ENCODE results near the gene FAM89B.

Gene FAM89B

GRCh38 chr11:65616575-65617001, 44.2 kb downstream of the FAM89B start:
- H3K4me1 ChIP-seq (ENCODE audit: control insufficient read depth, insufficient read depth, low read length), result no peaks in the 10 kb centered on the region
- no peaks in the 10 kb centered on the region for H3K9me3 ChIP-seq (ENCODE audit: control insufficient read depth, insufficient read depth, low read length)
- H3K9ac ChIP-seq (ENCODE audit: low read depth, low read length), result peak overlapping the region; percentile 54
- peaks cover 37% of the 10 kb centered on the region for H3K36me3 ChIP-seq (ENCODE audit: control insufficient read depth, insufficient read depth, low read length)
- no peaks in the 10 kb centered on the region for H3K27me3 ChIP-seq (ENCODE audit: control insufficient read depth, insufficient read depth, low read length)
- H3K4me3 ChIP-seq (ENCODE audit: low read depth, low read length), result peak overlapping the region; percentile 84

- no peaks in the 10 kb centered on the region for H3K9me3 ChIP-seq (ENCODE audit: control insufficient read depth, insufficient read depth, low read length)
- no peaks in the 10 kb centered on the region for H3K4me1 ChIP-seq (ENCODE audit: control insufficient read depth, insufficient read depth, low read length)
- H3K36me3 ChIP-seq (ENCODE audit: control insufficient read depth, insufficient read depth, low read length), result peaks cover 41% of the 10 kb centered on the region
- H3K27me3 ChIP-seq (ENCODE audit: control insufficient read depth, insufficient read depth, low read length), result no peaks in the 10 kb centered on the region
- H3K4me3 ChIP-seq (ENCODE audit: low read depth, low read length), result peak overlapping the region; percentile 84
- peak overlapping the region; percentile 54 for H3K9ac ChIP-seq (ENCODE audit: low read depth, low read length)
These were observed 45.0 kb downstream of the FAM89B start for GRCh38 chr11:65617136-65617850.

- Histone ChIP-seq H3K36me3 (ENCODE audit: control insufficient read depth, insufficient read depth, low read length) (peaks cover 40% of the 10 kb centered on the region), H3K9ac (ENCODE audit: low read depth, low read length) (no peak overlapping the region), H3K4me3 (ENCODE audit: low read depth, low read length) (no peak overlapping the region)
These were observed 45.8 kb downstream of the FAM89B start for GRCh38 chr11:65617990-65618751.

GRCh38 chr11:65618763-65619162, 46.4 kb downstream of the FAM89B start:
- no peak overlapping the region for H3K4me3 ChIP-seq (ENCODE audit: low read depth, low read length)
- no peak overlapping the region for H3K9ac ChIP-seq (ENCODE audit: low read depth, low read length)
- H3K4me1 ChIP-seq (ENCODE audit: control insufficient read depth, insufficient read depth, low read length), result no peaks in the 10 kb centered on the region
- no peaks in the 10 kb centered on the region for H3K9me3 ChIP-seq (ENCODE audit: control insufficient read depth, insufficient read depth, low read length)
- no peaks in the 10 kb centered on the region for H3K27me3 ChIP-seq (ENCODE audit: control insufficient read depth, insufficient read depth, low read length)
- peaks cover 46% of the 10 kb centered on the region for H3K36me3 ChIP-seq (ENCODE audit: control insufficient read depth, insufficient read depth, low read length)

More at GRCh38 chr11:65617990-65618751, 45.8 kb downstream of the FAM89B start:
- no peaks in the 10 kb centered on the region for H3K27me3 ChIP-seq (ENCODE audit: control insufficient read depth, insufficient read depth, low read length)
- H3K4me1 ChIP-seq (ENCODE audit: control insufficient read depth, insufficient read depth, low read length), result no peaks in the 10 kb centered on the region
- H3K9me3 ChIP-seq (ENCODE audit: control insufficient read depth, insufficient read depth, low read length), result no peaks in the 10 kb centered on the region

- no peaks in the 10 kb centered on the region for H3K9me3 ChIP-seq (ENCODE audit: control insufficient read depth, insufficient read depth, low read length)
- H3K4me3 ChIP-seq (ENCODE audit: low read depth, low read length), result no peak overlapping the region
- H3K36me3 ChIP-seq (ENCODE audit: control insufficient read depth, insufficient read depth, low read length), result peaks cover 52% of the 10 kb centered on the region
- no peaks in the 10 kb centered on the region for H3K4me1 ChIP-seq (ENCODE audit: control insufficient read depth, insufficient read depth, low read length)
- no peaks in the 10 kb centered on the region for H3K27me3 ChIP-seq (ENCODE audit: control insufficient read depth, insufficient read depth, low read length)
- no peak overlapping the region for H3K9ac ChIP-seq (ENCODE audit: low read depth, low read length)
These were observed 47.1 kb downstream of the FAM89B start for GRCh38 chr11:65619281-65619928.

GRCh38 chr11:65620666-65621065, 48.3 kb downstream of the FAM89B start:
- no peaks in the 10 kb centered on the region for H3K9me3 ChIP-seq (ENCODE audit: control insufficient read depth, insufficient read depth, low read length)
- H3K4me3 ChIP-seq (ENCODE audit: low read depth, low read length), result no peak overlapping the region
- H3K9ac ChIP-seq (ENCODE audit: low read depth, low read length), result no peak overlapping the region
- no peaks in the 10 kb centered on the region for H3K4me1 ChIP-seq (ENCODE audit: control insufficient read depth, insufficient read depth, low read length)
- peaks cover 58% of the 10 kb centered on the region for H3K36me3 ChIP-seq (ENCODE audit: control insufficient read depth, insufficient read depth, low read length)
- no peaks in the 10 kb centered on the region for H3K27me3 ChIP-seq (ENCODE audit: control insufficient read depth, insufficient read depth, low read length)

GRCh38 chr11:65621460-65621859, 49.1 kb downstream of the FAM89B start:
- H3K36me3 ChIP-seq (ENCODE audit: control insufficient read depth, insufficient read depth, low read length), result peaks cover 66% of the 10 kb centered on the region

GRCh38 chr11:65622011-65622410, 49.7 kb downstream of the FAM89B start:
- no peaks in the 10 kb centered on the region for H3K4me1 ChIP-seq (ENCODE audit: control insufficient read depth, insufficient read depth, low read length)
- no peak overlapping the region for H3K9ac ChIP-seq (ENCODE audit: low read depth, low read length)
- no peaks in the 10 kb centered on the region for H3K9me3 ChIP-seq (ENCODE audit: control insufficient read depth, insufficient read depth, low read length)
- peaks cover 72% of the 10 kb centered on the region for H3K36me3 ChIP-seq (ENCODE audit: control insufficient read depth, insufficient read depth, low read length)
- H3K4me3 ChIP-seq (ENCODE audit: low read depth, low read length), result no peak overlapping the region
- H3K27me3 ChIP-seq (ENCODE audit: control insufficient read depth, insufficient read depth, low read length), result no peaks in the 10 kb centered on the region

More at GRCh38 chr11:65621460-65621859, 49.1 kb downstream of the FAM89B start:
- Histone ChIP-seq H3K9me3 (ENCODE audit: control insufficient read depth, insufficient read depth, low read length) (no peaks in the 10 kb centered on the region), H3K4me3 (ENCODE audit: low read depth, low read length) (no peak overlapping the region), H3K27me3 (ENCODE audit: control insufficient read depth, insufficient read depth, low read length) (no peaks in the 10 kb centered on the region), H3K4me1 (ENCODE audit: control insufficient read depth, insufficient read depth, low read length) (no peaks in the 10 kb centered on the region), H3K9ac (ENCODE audit: low read depth, low read length) (no peak overlapping the region)

GRCh38 chr11:65623177-65623576, 50.8 kb downstream of the FAM89B start:
- H3K36me3 ChIP-seq (ENCODE audit: control insufficient read depth, insufficient read depth, low read length), result peaks cover 75% of the 10 kb centered on the region
- H3K4me3 ChIP-seq (ENCODE audit: low read depth, low read length), result no peak overlapping the region

More at GRCh38 chr11:65623177-65623576, 50.8 kb downstream of the FAM89B start:
- H3K9me3 ChIP-seq (ENCODE audit: control insufficient read depth, insufficient read depth, low read length), result no peaks in the 10 kb centered on the region
- no peak overlapping the region for H3K9ac ChIP-seq (ENCODE audit: low read depth, low read length)
- no peaks in the 10 kb centered on the region for H3K27me3 ChIP-seq (ENCODE audit: control insufficient read depth, insufficient read depth, low read length)
- no peaks in the 10 kb centered on the region for H3K4me1 ChIP-seq (ENCODE audit: control insufficient read depth, insufficient read depth, low read length)

All from iPS-15b (cell line).